OCI-LY3 (cell line): ENCODE measurements around the gene KCNQ1.

Experiments used
- CTCF ChIP-seq: fragments of 200-600, 300-600 bp; sonication (generic); IDR thresholded peaks from 2 replicates; pipeline ENCODE4 v1.5.1; 2014; ENCODE audit warnings: antibody characterized with exemption, low read length, low read depth
- EZH2phosphoT487 ChIP-seq: fragments of 200-600 bp; shearing (Covaris generic); IDR thresholded peaks from 2 replicates; pipeline ENCODE4 v1.6.1; 2018; ENCODE audit warnings: antibody characterized with exemption, mixed run types, low read depth

DNA sequence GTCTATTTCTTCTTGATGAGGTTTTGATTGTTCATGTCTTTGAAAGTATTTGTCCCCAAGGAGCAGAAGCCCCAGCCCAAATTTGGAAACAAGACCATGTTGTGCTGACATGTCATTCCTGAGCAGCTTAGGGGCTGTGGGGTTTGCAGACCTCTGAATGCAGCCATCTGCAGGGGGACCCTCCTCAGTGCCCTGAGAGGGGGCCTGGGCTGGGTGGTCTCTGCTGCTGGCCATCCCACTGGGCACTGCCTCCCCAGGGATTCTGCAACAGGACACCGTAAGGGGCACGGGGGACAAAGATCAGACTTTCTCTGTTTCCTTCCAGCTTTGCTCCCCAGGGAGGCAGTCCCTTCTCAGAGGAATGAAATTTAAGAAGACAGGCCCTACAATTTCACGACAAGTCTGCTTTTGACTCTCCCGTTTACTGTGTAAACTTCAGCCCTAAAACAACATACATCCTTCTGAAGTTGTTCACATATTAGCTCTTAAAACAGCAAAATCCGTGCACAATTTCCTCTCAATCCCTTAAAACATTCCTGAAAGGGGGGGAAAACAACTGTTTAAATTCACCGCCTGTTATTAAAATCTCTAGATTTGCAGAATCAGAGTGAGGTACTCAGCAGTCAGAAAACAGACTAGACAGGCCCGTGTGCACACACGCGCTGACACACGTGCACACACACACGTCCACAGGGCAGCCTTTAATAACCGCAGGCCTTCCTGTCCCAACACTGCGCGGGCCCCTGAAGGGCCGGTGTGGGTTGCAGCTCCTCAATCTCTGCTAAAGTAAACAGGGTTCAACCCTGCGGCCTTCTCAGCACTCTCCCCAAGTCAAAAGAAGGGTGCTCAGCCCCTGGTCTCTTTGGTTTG lies 109.8 kb downstream of the KCNQ1 start:
- TF ChIP-seq CTCF (no peak), EZH2phosphoT487 (no peak)
